GM23338 (cell line): ENCODE data around the gene SNX1. TPM values are rescaled to one million over a fixed set of nuclear protein-coding genes. Genes with fewer than 3 reads are reported as not detected.

ENCODE experiments used
- ATAC-seq: fragments of 200-7000 bp; cut with Tn5 transposase; 3 replicates; pipeline ENCODE4 v1.9.1; 2020
- DNase-seq: peaks from one replicate; pipeline ENCODE4 v3.0.0-alpha.2; 2015; ENCODE audit warnings: low spot score
- H2AFZ ChIP-seq: fragments of 200-600 bp; sonication (generic); 2 replicates; pipeline ENCODE4 v1.8.0; 2016; ENCODE audit warnings: antibody characterized with exemption, mild to moderate bottlenecking, moderate library complexity
- H3F3A ChIP-seq: fragments of 200-600 bp; sonication (generic); replicated peaks from 2 replicates; pipeline ENCODE4 v1.8.0; 2017; ENCODE audit warnings: antibody characterized with exemption, mixed run types, low read depth
- H3K27ac ChIP-seq: fragments of 200-600 bp; sonication (generic); 2 replicates; pipeline ENCODE4 v1.6.1; 2016; ENCODE audit warnings: low read depth
- H3K27me3 ChIP-seq: fragments of 200-600 bp; sonication (generic); 2 replicates; pipeline ENCODE4 v1.8.0; 2016; ENCODE audit warnings: mild to moderate bottlenecking, mixed run types, moderate library complexity; ENCODE audit not compliant: insufficient read depth
- H3K36me3 ChIP-seq: fragments of 200-600 bp; sonication (generic); 2 replicates; pipeline ENCODE4 v1.8.0; 2016; ENCODE audit warnings: mild to moderate bottlenecking; ENCODE audit not compliant: insufficient read depth
- H3K4me1 ChIP-seq: fragments of 200-600 bp; sonication (generic); 2 replicates; pipeline ENCODE4 v1.8.0; 2016; ENCODE audit warnings: mild to moderate bottlenecking, moderate library complexity; ENCODE audit not compliant: insufficient read depth
- H3K4me2 ChIP-seq: fragments of 200-600 bp; sonication (generic); 2 replicates; pipeline ENCODE4 v1.7.1; 2017; ENCODE audit warnings: mixed run types
- H3K4me3 ChIP-seq: fragments of 200-600 bp; sonication (generic); 2 replicates; pipeline ENCODE4 v1.6.1; 2016; ENCODE audit warnings: mixed run types
- H3K79me2 ChIP-seq: fragments of 200-600 bp; sonication (generic); replicated peaks from 2 replicates; pipeline ENCODE4 v1.8.0; 2017; ENCODE audit warnings: mild to moderate bottlenecking; ENCODE audit not compliant: insufficient read depth
- H3K9me2 ChIP-seq: fragments of 200-600 bp; sonication (generic); 2 replicates; pipeline ENCODE4 v1.8.0; 2017; ENCODE audit not compliant: insufficient read depth
- H4K20me1 ChIP-seq: fragments of 200-600 bp; sonication (generic); replicated peaks from 2 replicates; pipeline ENCODE4 v1.8.0; 2017; ENCODE audit warnings: mild to moderate bottlenecking; ENCODE audit not compliant: insufficient read depth
- H3K27ac Mint-ChIP-seq: 2 replicates; pipeline ENCODE4 v1.8.0; 2020; ENCODE audit warnings: inconsistent platforms, mild to moderate bottlenecking, moderate library complexity, mixed read lengths
- H3K27me3 Mint-ChIP-seq: 3 replicates; pipeline ENCODE4 v1.8.0; 2022; ENCODE audit warnings: low read depth, mild to moderate bottlenecking, moderate library complexity, mixed read lengths, inconsistent platforms; ENCODE audit not compliant: insufficient read depth, poor library complexity
- H3K36me3 Mint-ChIP-seq: 3 replicates; pipeline ENCODE4 v1.8.0; 2021; ENCODE audit warnings: low read depth, mild to moderate bottlenecking, inconsistent platforms, moderate library complexity, mixed read lengths
- H3K4me1 Mint-ChIP-seq: 3 replicates; pipeline ENCODE4 v1.8.0; 2020; ENCODE audit warnings: mild to moderate bottlenecking, inconsistent platforms, mixed read lengths
- H3K4me3 Mint-ChIP-seq: 3 replicates; pipeline ENCODE4 v1.8.0; 2021; ENCODE audit warnings: moderate library complexity, mild to moderate bottlenecking, inconsistent platforms, mixed read lengths
- H3K9me3 Mint-ChIP-seq: 3 replicates; pipeline ENCODE4 v1.8.0; 2020; ENCODE audit warnings: moderate library complexity, mild to moderate bottlenecking, inconsistent platforms, mixed read lengths
- CTCF ChIP-seq, 2 experiments: fragments of 200-600 bp in 1 of 2; sonication (generic) in 1 of 2; conservative IDR thresholded peaks; 2 replicates each; pipeline versions ENCODE4 v1.5.1 to v1.6.1; 2016 to 2017; ENCODE audit warnings: antibody characterized with exemption in 2 of 2, low read depth in 2 of 2, mild to moderate bottlenecking in 2 of 2, moderate library complexity in 1 of 2
- EZH2 ChIP-seq: fragments of 200-600 bp; sonication (generic); IDR thresholded peaks from one replicate; pipeline ENCODE4 v1.8.0; 2017; ENCODE audit warnings: antibody characterized with exemption, mild to moderate bottlenecking, low read depth; ENCODE audit not compliant: unreplicated experiment
- EZH2phosphoT487 ChIP-seq: fragments of 200-600 bp; sonication (generic); IDR thresholded peaks from one replicate; pipeline ENCODE4 v1.8.1; 2018; ENCODE audit warnings: antibody characterized with exemption; ENCODE audit not compliant: unreplicated experiment
- NANOG ChIP-seq: IDR thresholded peaks from 2 replicates; pipeline ENCODE4 v1.6.1; 2016; ENCODE audit warnings: antibody characterized with exemption, borderline replicate concordance
- POLR2AphosphoS5 ChIP-seq: IDR thresholded peaks from 2 replicates; pipeline ENCODE4 v1.6.1; 2016; ENCODE audit warnings: antibody characterized with exemption, low read depth
- STAT1 ChIP-seq: IDR thresholded peaks from one replicate; pipeline ENCODE4 v1.6.1; 2016; ENCODE audit warnings: antibody characterized with exemption; ENCODE audit not compliant: unreplicated experiment
- ZNF114 ChIP-seq: fragments of 250-450 bp; sonication (Bioruptor Pico); IDR thresholded peaks from 2 replicates; pipeline ENCODE4 v1.5.0; 2020; ENCODE audit warnings: mild to moderate bottlenecking, moderate library complexity
- ZNF331 ChIP-seq: fragments of 250-450 bp; sonication (Bioruptor Pico); IDR thresholded peaks from 2 replicates; pipeline ENCODE4 v1.5.0; 2020; ENCODE audit warnings: low read depth, mild to moderate bottlenecking, moderate library complexity
- ZNF462 ChIP-seq: fragments of 250-450 bp; sonication (Bioruptor Pico); IDR thresholded peaks from 2 replicates; pipeline ENCODE4 v1.5.0; 2020; ENCODE audit warnings: mild to moderate bottlenecking, moderate library complexity
- polyA plus RNA-seq: library from polyadenylated mRNA; unstranded; fragments of >200 nt; fragmentation: Nextera tagmentation; extraction: Ambion mirVana; gene quantifications from 2 replicates; pipeline ENCODE4 v1.2.1, GENCODE V29; 2016
- total RNA-seq: library from RNA; depleted of rRNA; stranded (reverse); fragments of >200 nt; shearing (Covaris generic); gene quantifications from 2 replicates; pipeline ENCODE4 v1.2.3, GENCODE V29; 2014
- TF ChIP-seq, protein P1 (sequence below): IDR thresholded peaks from one replicate; pipeline ENCODE4 v1.6.1; 2018; ENCODE audit warnings: antibody characterized with exemption; ENCODE audit not compliant: unreplicated experiment
- TF ChIP-seq, protein P2 (sequence below): IDR thresholded peaks from 2 replicates; pipeline ENCODE4 v1.6.1; 2016; ENCODE audit warnings: antibody characterized with exemption

The SNX1 gene
- total and polyA plus RNA-seq, 2 experiments from 2014 or later = 33.3 to 33.8 TPM

GRCh38 chr15:64121614-64122013, 25.8 kb downstream of the SNX1 start:
- Histone ChIP-seq H2AFZ (no peak overlapping the region), H3K79me2 (no peaks in the 10 kb centered on the region), H4K20me1 (no peaks in the 10 kb centered on the region), H3K27ac (no peak overlapping the region), H3K36me3 (peaks cover 20% of the 10 kb centered on the region; the same call in 1 of the 2 replicates), H3K9me2 (no peaks in the 10 kb centered on the region), H3K27me3 (no peaks in the 10 kb centered on the region), H3F3A (no peaks in the 10 kb centered on the region), H3K4me2 (no peak overlapping the region), H3K4me1 (no peaks in the 10 kb centered on the region), H3K4me3 (no peak overlapping the region)
- H3K4me1 Mint-ChIP-seq = no peaks in the 10 kb centered on the region
- ATAC-seq (no peak), DNase-seq (no peak)
- H3K27ac Mint-ChIP-seq = no peak overlapping the region
- no peak overlapping the region for H3K4me3 Mint-ChIP-seq
- no peaks in the 10 kb centered on the region for H3K9me3 Mint-ChIP-seq
- TF ChIP-seq STAT1 (no peak), POLR2AphosphoS5 (no peak), ZNF462 (CRISPR knock-in tag) (no peak), ZNF114 (CRISPR knock-in tag) (no peak), EZH2 (no peak), EZH2phosphoT487 (no peak), ZNF331 (CRISPR knock-in tag) (no peak), CTCF (conservative IDR thresholded peaks at IDR 0.05; ENCODE audit: low read depth in 2 of 2) (no peak), NANOG (no peak)
- TF ChIP-seq, protein P1, sequence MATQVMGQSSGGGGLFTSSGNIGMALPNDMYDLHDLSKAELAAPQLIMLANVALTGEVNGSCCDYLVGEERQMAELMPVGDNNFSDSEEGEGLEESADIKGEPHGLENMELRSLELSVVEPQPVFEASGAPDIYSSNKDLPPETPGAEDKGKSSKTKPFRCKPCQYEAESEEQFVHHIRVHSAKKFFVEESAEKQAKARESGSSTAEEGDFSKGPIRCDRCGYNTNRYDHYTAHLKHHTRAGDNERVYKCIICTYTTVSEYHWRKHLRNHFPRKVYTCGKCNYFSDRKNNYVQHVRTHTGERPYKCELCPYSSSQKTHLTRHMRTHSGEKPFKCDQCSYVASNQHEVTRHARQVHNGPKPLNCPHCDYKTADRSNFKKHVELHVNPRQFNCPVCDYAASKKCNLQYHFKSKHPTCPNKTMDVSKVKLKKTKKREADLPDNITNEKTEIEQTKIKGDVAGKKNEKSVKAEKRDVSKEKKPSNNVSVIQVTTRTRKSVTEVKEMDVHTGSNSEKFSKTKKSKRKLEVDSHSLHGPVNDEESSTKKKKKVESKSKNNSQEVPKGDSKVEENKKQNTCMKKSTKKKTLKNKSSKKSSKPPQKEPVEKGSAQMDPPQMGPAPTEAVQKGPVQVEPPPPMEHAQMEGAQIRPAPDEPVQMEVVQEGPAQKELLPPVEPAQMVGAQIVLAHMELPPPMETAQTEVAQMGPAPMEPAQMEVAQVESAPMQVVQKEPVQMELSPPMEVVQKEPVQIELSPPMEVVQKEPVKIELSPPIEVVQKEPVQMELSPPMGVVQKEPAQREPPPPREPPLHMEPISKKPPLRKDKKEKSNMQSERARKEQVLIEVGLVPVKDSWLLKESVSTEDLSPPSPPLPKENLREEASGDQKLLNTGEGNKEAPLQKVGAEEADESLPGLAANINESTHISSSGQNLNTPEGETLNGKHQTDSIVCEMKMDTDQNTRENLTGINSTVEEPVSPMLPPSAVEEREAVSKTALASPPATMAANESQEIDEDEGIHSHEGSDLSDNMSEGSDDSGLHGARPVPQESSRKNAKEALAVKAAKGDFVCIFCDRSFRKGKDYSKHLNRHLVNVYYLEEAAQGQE = no peak
- TF ChIP-seq, protein P2, sequence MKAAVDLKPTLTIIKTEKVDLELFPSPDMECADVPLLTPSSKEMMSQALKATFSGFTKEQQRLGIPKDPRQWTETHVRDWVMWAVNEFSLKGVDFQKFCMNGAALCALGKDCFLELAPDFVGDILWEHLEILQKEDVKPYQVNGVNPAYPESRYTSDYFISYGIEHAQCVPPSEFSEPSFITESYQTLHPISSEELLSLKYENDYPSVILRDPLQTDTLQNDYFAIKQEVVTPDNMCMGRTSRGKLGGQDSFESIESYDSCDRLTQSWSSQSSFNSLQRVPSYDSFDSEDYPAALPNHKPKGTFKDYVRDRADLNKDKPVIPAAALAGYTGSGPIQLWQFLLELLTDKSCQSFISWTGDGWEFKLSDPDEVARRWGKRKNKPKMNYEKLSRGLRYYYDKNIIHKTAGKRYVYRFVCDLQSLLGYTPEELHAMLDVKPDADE = no peak
- H3K27me3 Mint-ChIP-seq = no peaks in the 10 kb centered on the region
- peaks cover 26% of the 10 kb centered on the region for H3K36me3 Mint-ChIP-seq
